ENCODE measurements around the gene WDSUB1. TPM values are rescaled to one million over a fixed set of nuclear protein-coding genes. Genes with fewer than 3 reads are reported as not detected.

The WDSUB1 gene
- total RNA-seq, 4 donors from 2014 or later, result 2.8 to 7.6 (median 5.5) TPM

DNA sequence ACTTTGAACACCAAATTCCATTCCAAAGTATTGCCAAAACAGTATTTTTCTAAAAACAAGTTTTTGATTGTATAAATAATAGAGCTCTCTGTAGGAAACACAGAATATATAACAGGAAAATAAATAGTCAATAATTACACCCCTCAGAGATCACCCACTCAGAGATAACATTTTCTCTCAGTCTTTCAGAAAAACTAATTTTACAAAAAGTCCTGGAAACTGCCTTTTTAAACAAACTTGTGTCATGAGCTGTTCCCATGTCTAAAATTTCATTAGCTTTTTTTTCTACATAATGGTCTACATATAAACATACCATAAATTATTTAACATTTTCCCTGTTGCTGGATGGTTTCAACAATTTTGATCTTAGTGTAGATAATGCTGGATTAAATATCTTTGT lies 1.2 kb upstream of the WDSUB1 start:
- intact Hi-C loops (cut with DNase I; ENCODE audit: low total_unique reads), result no loop called here
- H3K4me3 ChIP-seq (ENCODE audit: low read depth, poor library complexity, severe bottlenecking), result no peak overlapping the region
- DNase-seq (ENCODE audit: low spot score in 2 of 2), result no peak
- no peak for TF ChIP-seq POLR2A (IDR thresholded peaks at IDR 0.05)
- TF ChIP-seq, protein P1, sequence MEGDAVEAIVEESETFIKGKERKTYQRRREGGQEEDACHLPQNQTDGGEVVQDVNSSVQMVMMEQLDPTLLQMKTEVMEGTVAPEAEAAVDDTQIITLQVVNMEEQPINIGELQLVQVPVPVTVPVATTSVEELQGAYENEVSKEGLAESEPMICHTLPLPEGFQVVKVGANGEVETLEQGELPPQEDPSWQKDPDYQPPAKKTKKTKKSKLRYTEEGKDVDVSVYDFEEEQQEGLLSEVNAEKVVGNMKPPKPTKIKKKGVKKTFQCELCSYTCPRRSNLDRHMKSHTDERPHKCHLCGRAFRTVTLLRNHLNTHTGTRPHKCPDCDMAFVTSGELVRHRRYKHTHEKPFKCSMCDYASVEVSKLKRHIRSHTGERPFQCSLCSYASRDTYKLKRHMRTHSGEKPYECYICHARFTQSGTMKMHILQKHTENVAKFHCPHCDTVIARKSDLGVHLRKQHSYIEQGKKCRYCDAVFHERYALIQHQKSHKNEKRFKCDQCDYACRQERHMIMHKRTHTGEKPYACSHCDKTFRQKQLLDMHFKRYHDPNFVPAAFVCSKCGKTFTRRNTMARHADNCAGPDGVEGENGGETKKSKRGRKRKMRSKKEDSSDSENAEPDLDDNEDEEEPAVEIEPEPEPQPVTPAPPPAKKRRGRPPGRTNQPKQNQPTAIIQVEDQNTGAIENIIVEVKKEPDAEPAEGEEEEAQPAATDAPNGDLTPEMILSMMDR (IDR thresholded peaks at IDR 0.05), result no peak

DNA sequence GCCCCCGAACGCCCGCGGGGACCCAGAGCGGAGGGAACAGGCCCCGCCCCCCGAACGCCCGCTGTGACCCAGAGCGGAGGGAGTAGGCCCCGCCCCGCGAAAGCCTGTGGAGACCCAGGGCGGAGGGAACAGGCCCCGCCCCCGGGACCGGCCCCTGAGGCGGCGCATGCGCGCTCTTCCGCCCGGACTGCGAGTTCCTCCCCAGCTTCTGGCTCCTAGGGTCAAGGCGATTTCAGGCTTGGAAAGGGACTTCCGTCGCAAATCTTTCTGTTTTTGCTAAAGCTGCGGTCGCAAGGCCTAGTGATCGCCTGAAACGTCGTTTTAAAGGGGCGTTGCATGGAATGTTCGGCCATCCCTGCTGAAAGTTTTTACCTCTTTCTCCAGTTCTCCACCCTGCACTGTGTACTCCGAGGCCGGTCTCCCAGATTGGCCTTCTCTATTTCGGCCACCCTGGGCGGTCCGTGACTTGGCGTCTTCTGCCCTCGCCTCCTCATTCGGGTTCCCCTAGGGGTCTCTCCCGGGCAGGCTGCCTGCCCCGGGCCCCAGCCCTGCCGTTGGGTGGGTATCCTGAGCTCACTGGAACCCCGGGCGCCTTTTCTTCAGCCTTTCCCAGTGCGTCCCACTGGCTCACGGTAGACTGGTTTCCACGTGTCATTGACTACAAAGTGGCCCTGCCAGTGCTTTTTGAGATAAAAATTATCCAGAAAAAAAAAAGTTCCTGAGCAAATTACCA lies 372 bp upstream of the WDSUB1 start:
- intact Hi-C loops (cut with DNase I; ENCODE audit: low total_unique reads), result no loop called here
- 0% methylated on average over 30 to 37 of the region's 50 CpGs for WGBS, 2 donors
- H3K4me3 ChIP-seq (ENCODE audit: low read depth, poor library complexity, severe bottlenecking), result peak overlapping the region; percentile 85
- TF ChIP-seq, protein P1 (IDR thresholded peaks at IDR 0.05), result no peak
- TF ChIP-seq POLR2A (IDR thresholded peaks at IDR 0.05), result peak in 1 of 2 donors; percentile 59
- DNase-seq (ENCODE audit: low spot score in 2 of 2), result peak; percentile 98 to 99

DNA sequence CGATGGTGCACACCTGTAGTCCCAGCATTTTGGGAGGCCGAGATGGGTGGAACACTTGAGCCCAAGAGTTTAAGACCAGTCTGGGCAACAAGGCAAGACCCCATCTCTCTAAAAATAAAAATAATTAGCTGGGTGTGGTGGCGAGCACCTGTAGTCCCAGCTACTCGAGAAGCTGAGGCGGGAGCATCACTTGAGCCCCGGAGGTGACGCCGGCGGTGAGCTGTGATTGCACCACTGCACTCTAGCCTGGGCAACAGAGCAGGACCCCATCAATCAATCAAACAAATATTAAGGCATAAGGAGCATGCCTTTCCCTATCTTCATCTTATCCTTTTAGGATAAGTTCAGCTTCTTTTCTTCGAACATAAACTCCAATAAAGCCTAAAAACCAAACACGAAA lies 1.1 kb downstream of the WDSUB1 start:
- no peak for DNase-seq (ENCODE audit: low spot score in 2 of 2)
- TF ChIP-seq POLR2A (IDR thresholded peaks at IDR 0.05), result no peak
- TF ChIP-seq, protein P1 (IDR thresholded peaks at IDR 0.05), result no peak
- 74 to 75% methylated on average over 11 of the region's 11 CpGs for WGBS, 2 donors
- intact Hi-C loops (cut with DNase I; ENCODE audit: low total_unique reads), result no loop called here
- no peak overlapping the region for H3K4me3 ChIP-seq (ENCODE audit: low read depth, poor library complexity, severe bottlenecking)

DNA sequence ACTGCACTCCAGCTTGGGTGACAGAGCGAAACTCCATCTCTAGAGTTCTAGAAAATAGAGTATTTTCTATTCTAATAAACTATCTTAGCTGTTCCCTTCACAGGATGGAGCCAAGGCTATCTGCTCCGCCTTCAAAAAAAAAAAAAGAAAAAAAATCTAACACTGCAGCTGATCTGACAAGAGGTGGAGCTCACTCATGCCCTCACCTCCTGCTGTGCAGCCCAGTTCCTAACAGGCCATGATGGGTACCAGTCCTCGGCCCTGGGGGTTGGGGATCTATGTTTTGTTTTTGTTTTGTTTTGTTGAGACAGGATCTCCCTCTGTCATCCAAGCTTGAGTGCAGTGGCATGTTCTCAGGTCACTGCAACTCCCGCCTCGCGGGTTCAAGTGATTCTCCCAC lies 3.0 kb downstream of the WDSUB1 start:
- intact Hi-C loops (cut with DNase I; ENCODE audit: low total_unique reads), result no loop called here
- TF ChIP-seq, protein P1 (IDR thresholded peaks at IDR 0.05), result no peak
- no peak for TF ChIP-seq POLR2A (IDR thresholded peaks at IDR 0.05)
- WGBS, 2 donors, result 87 to 93% methylated on average over 6 of the region's 6 CpGs
- H3K4me3 ChIP-seq (ENCODE audit: low read depth, poor library complexity, severe bottlenecking), result no peak overlapping the region
- no peak for DNase-seq (ENCODE audit: low spot score in 2 of 2)

DNA sequence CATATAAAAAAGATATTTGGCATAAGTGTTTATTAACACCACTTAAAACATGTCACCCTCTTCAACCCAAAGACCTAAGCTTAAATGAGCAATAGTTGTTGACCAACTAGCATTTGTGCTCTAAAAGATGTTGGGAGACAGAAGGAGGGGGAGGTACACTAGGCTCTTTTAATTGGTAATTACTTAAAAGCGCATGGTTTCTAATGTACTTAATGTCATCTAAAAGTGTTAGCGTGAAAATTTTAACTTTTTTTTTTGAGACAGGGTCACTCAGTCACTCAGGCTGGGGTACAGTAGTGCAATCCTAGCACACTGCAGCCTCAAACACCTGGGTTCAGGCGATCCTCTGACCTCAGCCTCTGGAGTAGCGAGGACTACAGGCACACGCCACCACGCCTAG lies 5.5 kb downstream of the WDSUB1 start:
- intact Hi-C loops (cut with DNase I; ENCODE audit: low total_unique reads), result no loop called here
- DNase-seq (ENCODE audit: low spot score in 2 of 2), result no peak
- 98 to 99% methylated on average over 6 of the region's 6 CpGs for WGBS, 2 donors
- H3K4me3 ChIP-seq (ENCODE audit: low read depth, poor library complexity, severe bottlenecking), result no peak overlapping the region
- TF ChIP-seq, protein P1 (IDR thresholded peaks at IDR 0.05), result no peak
- TF ChIP-seq POLR2A (IDR thresholded peaks at IDR 0.05), result no peak

DNA sequence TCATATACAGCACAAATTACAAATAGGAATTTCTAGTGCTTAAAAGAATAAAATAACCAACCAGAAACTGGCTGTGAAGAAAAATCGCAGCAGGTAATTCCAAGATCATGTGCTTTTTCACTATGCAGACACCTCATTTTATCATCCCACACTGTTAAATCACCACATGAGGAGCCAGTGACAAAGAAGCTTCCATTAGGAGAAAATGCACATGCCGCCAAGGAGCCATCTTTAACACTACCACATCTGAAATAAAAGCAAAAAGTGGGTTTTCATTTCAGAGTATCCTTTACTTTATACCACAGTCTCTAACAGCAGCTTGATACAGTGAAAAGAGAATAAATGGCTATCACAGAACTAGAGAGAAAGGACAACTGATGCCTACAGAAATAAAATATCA lies 6.8 kb downstream of the WDSUB1 start:
- no peak for DNase-seq (ENCODE audit: low spot score in 2 of 2)
- TF ChIP-seq, protein P1 (IDR thresholded peaks at IDR 0.05), result no peak
- TF ChIP-seq POLR2A (IDR thresholded peaks at IDR 0.05), result no peak
- no peak overlapping the region for H3K4me3 ChIP-seq (ENCODE audit: low read depth, poor library complexity, severe bottlenecking)
- WGBS, 2 donors, result 92 to 95% methylated on average over 2 of the region's 2 CpGs
- intact Hi-C loops (cut with DNase I; ENCODE audit: low total_unique reads), result no loop called here
